GM18868 (cell line): ENCODE data around the gene MBOAT1.
"Not testable (repeated sequence)": the region's sequence is repeated elsewhere in the genome, so short reads cannot be mapped to it uniquely, and the experiment has no call there.

ENCODE experiments used
- ATAC-seq: cut with Tn5 transposase; IDR thresholded peaks from one replicate; pipeline ENCODE4 v1.9.1; 2021; ENCODE audit warnings: mild to moderate bottlenecking, moderate library complexity; ENCODE audit not compliant: unreplicated experiment

The MBOAT1 gene

GRCh38 chr6:20173833-20174792, 38.2 kb downstream of the MBOAT1 start:
- peak; percentile 88 for ATAC-seq

- no peak for ATAC-seq
These were observed 39.3 kb downstream of the MBOAT1 start for GRCh38 chr6:20172842-20173456.

GRCh38 chr6:20170455-20171148, 41.7 kb downstream of the MBOAT1 start:
- no peak for ATAC-seq

- no peak for ATAC-seq
These were observed 42.5 kb downstream of the MBOAT1 start for GRCh38 chr6:20169786-20170185.

- no peak for ATAC-seq
These were observed 43.1 kb downstream of the MBOAT1 start for GRCh38 chr6:20169119-20169557.

GRCh38 chr6:20168690-20169089, 43.6 kb downstream of the MBOAT1 start:
- ATAC-seq, result no peak

GRCh38 chr6:20167601-20168000, 44.7 kb downstream of the MBOAT1 start:
- no peak for ATAC-seq

- ATAC-seq, result no peak
These were observed 46.1 kb downstream of the MBOAT1 start for GRCh38 chr6:20166210-20166609.

- ATAC-seq, result no peak
These were observed 49.8 kb downstream of the MBOAT1 start for GRCh38 chr6:20162515-20162914.

GRCh38 chr6:20160541-20161283, 51.6 kb downstream of the MBOAT1 start:
- no peak for ATAC-seq

- no peak for ATAC-seq
These were observed 52.3 kb downstream of the MBOAT1 start for GRCh38 chr6:20159781-20160540.

- no peak for ATAC-seq
These were observed 53.2 kb downstream of the MBOAT1 start for GRCh38 chr6:20159098-20159497.

GRCh38 chr6:20158676-20159075, 53.6 kb downstream of the MBOAT1 start:
- ATAC-seq, result no peak

GRCh38 chr6:20156824-20157223, 55.4 kb downstream of the MBOAT1 start:
- no peak for ATAC-seq

- ATAC-seq, result no peak
These were observed 57.5 kb downstream of the MBOAT1 start for GRCh38 chr6:20154753-20155152.

- ATAC-seq, result no peak
These were observed 59.1 kb downstream of the MBOAT1 start for GRCh38 chr6:20153194-20153593.

- ATAC-seq, result no peak
These were observed 63.8 kb downstream of the MBOAT1 start for GRCh38 chr6:20148433-20148832.

GRCh38 chr6:20147469-20147868, 64.8 kb downstream of the MBOAT1 start:
- no peak for ATAC-seq

- ATAC-seq, result not testable (repeated sequence)
These were observed 65.4 kb downstream of the MBOAT1 start for GRCh38 chr6:20146831-20147230.

- no peak for ATAC-seq
These were observed 66.0 kb downstream of the MBOAT1 start for GRCh38 chr6:20146291-20146690.
